HEK293 (cell line): ENCODE results near the gene SLC30A7.

Source experiments
- CTCF ChIA-PET: fragments of 350-600 bp; formaldehyde crosslinking; extraction: SDS; loops from one replicate; lab custom pipeline; 2021; ENCODE audit warnings: antibody characterized with exemption; lab: Yijun Ruan, JAX
- POLR2A ChIA-PET: fragments of 300-600 bp; formaldehyde crosslinking; extraction: SDS; loops from one replicate; lab custom pipeline; 2020; ENCODE audit warnings: antibody characterized with exemption, inconsistent platforms; lab: Yijun Ruan, JAX
- H3K27ac ChIP-seq: fragments of 200-500 bp; sonication (Bioruptor generic); 2 replicates; pipeline ENCODE4 v1.5.1; 2014; ENCODE audit warnings: low read depth, low read length, control low read depth, inconsistent platforms; ENCODE audit errors: extremely low read depth
- H3K36me3 ChIP-seq, 2 experiments: fragments of 200-500 bp in 1 of 2; sonication (Bioruptor generic) in 1 of 2; 1 replicate in 1 of 2; 2 replicates in 1 of 2; pipeline ENCODE4 v1.5.1; 2014 to 2017; ENCODE audit warnings: inconsistent platforms in 2 of 2, low read length in 2 of 2; ENCODE audit not compliant: control insufficient read depth in 2 of 2, insufficient read depth in 1 of 2
- H3K4me1 ChIP-seq: fragments of 200-500 bp; sonication (Bioruptor generic); 2 replicates; pipeline ENCODE4 v1.5.1; 2014; ENCODE audit warnings: mild to moderate bottlenecking, low read length, inconsistent platforms; ENCODE audit not compliant: control insufficient read depth, insufficient read depth
- H3K4me3 ChIP-seq: 2 replicates; pipeline ENCODE4 v1.5.1; 2011; ENCODE audit warnings: low read depth, mild to moderate bottlenecking, control low read depth, low read length, moderate library complexity
- H3K9me3 ChIP-seq: fragments of 200-500 bp; sonication (Bioruptor generic); 2 replicates; pipeline ENCODE4 v1.5.1; 2014; ENCODE audit warnings: low read depth, low read length, inconsistent platforms; ENCODE audit not compliant: control insufficient read depth, insufficient read depth
- EGR2 ChIP-seq: fragments of 450-650 bp; formaldehyde crosslinking; IDR thresholded peaks from 2 replicates; pipeline ENCODE4 v1.5.1; 2016; ENCODE audit warnings: low read depth, missing biosample characterization, missing genetic modification characterization
- KLF7 ChIP-seq: fragments of 450-650 bp; formaldehyde crosslinking; IDR thresholded peaks from 2 replicates; pipeline ENCODE4 v1.5.1; 2016; ENCODE audit warnings: missing biosample characterization, missing genetic modification characterization, borderline replicate concordance
- OSR2 ChIP-seq: fragments of 450-650 bp; formaldehyde crosslinking; IDR thresholded peaks from 2 replicates; pipeline ENCODE4 v1.5.1; 2016; ENCODE audit warnings: missing biosample characterization, missing genetic modification characterization
- PRDM1 ChIP-seq: fragments of 450-650 bp; formaldehyde crosslinking; IDR thresholded peaks from 2 replicates; pipeline ENCODE4; 2016; ENCODE audit warnings: missing biosample characterization, missing genetic modification characterization
- SCRT1 ChIP-seq: fragments of 450-650 bp; formaldehyde crosslinking; IDR thresholded peaks from 2 replicates; pipeline ENCODE4 v1.5.1; 2016; ENCODE audit warnings: missing biosample characterization, missing genetic modification characterization, borderline replicate concordance
- SP3 ChIP-seq: fragments of 450-650 bp; formaldehyde crosslinking; IDR thresholded peaks from 2 replicates; pipeline ENCODE4 v1.5.1; 2016; ENCODE audit warnings: missing biosample characterization, missing genetic modification characterization
- ZNF335 ChIP-seq: fragments of 450-650 bp; formaldehyde crosslinking; conservative IDR thresholded peaks from 2 replicates; pipeline ENCODE4 v1.5.1; 2016; ENCODE audit warnings: missing biosample characterization, missing genetic modification characterization
- ZNF394 ChIP-seq: fragments of 450-650 bp; formaldehyde crosslinking; IDR thresholded peaks from 2 replicates; pipeline ENCODE4 v1.5.1; 2016; ENCODE audit warnings: missing biosample characterization, missing genetic modification characterization, mild to moderate bottlenecking, moderate library complexity, borderline replicate concordance
- ZNF510 ChIP-seq: fragments of 450-650 bp; formaldehyde crosslinking; IDR thresholded peaks from 2 replicates; pipeline ENCODE4 v1.5.1; 2018; ENCODE audit warnings: mild to moderate bottlenecking, missing genetic modification characterization, missing biosample characterization; ENCODE audit not compliant: insufficient replicate concordance
- ZNF560 ChIP-seq: fragments of 450-650 bp; formaldehyde crosslinking; IDR thresholded peaks from 2 replicates; pipeline ENCODE4 v1.5.1; 2017; ENCODE audit warnings: missing biosample characterization, missing genetic modification characterization, borderline replicate concordance
- ZNF629 ChIP-seq: fragments of 450-650 bp; formaldehyde crosslinking; IDR thresholded peaks from 2 replicates; pipeline ENCODE4 v1.5.1; 2017; ENCODE audit warnings: missing biosample characterization, missing genetic modification characterization
- ZNF639 ChIP-seq: fragments of 450-650 bp; formaldehyde crosslinking; IDR thresholded peaks from 2 replicates; pipeline ENCODE4 v1.5.1; 2016; ENCODE audit warnings: missing biosample characterization, missing genetic modification characterization
- ZNF777 ChIP-seq: fragments of 450-650 bp; formaldehyde crosslinking; IDR thresholded peaks from 2 replicates; pipeline ENCODE4 v1.5.1; 2017; ENCODE audit warnings: missing biosample characterization, missing genetic modification characterization, borderline replicate concordance
- TF ChIP-seq, protein P1 (sequence below): fragments of 450-650 bp; formaldehyde crosslinking; IDR thresholded peaks from 2 replicates; pipeline ENCODE4 v1.5.1; 2017; ENCODE audit warnings: missing biosample characterization, missing genetic modification characterization
- TF ChIP-seq, protein P2 (sequence below): fragments of 450-650 bp; formaldehyde crosslinking; IDR thresholded peaks from 2 replicates; pipeline ENCODE4 v1.5.1; 2016; ENCODE audit warnings: missing biosample characterization, missing genetic modification characterization
- TF ChIP-seq, protein P3 (sequence below): fragments of 450-650 bp; formaldehyde crosslinking; IDR thresholded peaks from 2 replicates; pipeline ENCODE4 v1.5.1; 2016; ENCODE audit warnings: missing biosample characterization, missing genetic modification characterization

The SLC30A7 gene

DNA sequence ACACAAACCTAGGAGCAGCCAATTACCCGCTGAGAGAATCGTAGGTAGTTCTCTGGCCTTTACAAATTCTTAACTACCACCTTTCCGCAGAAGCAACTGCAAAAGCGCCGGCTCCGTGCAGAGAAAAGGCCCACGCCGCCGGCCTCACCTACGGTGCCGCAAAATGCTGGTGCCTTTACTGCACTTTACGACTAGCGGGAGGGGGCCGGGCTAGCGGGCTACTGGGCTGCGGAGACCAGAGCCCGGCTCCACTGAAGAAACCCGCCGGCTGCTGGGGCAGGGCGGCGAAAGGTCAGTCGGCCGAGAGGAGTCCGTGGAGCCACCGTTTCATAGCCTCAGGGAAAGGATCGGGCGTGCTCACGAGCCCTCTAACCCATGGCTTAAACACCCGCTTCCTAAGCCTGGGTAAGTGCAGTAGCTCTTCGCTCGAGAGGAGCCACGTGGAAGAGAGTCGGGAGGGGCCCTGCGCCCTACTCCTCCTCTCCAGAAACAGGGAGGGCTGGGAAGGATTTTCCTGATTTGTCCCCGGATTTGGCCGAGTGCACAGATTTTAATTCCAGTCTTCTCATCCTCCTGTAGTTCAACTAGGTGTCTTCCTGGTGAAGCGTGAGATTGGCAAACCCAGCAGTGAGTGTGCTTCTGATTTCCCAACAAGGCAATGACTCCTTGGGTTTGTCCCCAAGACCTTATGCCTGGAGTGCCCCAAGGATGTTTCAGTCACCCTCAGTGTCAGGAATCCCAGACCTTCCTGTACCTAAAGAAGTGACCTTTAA, 130.0 kb downstream of the SLC30A7 start, which contains the start of gene DPH5 (continued):
- TF ChIP-seq ZNF639 (tag by site-specific recombination): no peak
- TF ChIP-seq, protein P1, sequence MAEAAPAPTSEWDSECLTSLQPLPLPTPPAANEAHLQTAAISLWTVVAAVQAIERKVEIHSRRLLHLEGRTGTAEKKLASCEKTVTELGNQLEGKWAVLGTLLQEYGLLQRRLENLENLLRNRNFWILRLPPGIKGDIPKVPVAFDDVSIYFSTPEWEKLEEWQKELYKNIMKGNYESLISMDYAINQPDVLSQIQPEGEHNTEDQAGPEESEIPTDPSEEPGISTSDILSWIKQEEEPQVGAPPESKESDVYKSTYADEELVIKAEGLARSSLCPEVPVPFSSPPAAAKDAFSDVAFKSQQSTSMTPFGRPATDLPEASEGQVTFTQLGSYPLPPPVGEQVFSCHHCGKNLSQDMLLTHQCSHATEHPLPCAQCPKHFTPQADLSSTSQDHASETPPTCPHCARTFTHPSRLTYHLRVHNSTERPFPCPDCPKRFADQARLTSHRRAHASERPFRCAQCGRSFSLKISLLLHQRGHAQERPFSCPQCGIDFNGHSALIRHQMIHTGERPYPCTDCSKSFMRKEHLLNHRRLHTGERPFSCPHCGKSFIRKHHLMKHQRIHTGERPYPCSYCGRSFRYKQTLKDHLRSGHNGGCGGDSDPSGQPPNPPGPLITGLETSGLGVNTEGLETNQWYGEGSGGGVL (tag by site-specific recombination): no peak
- TF ChIP-seq OSR2 (tag by site-specific recombination): peak; percentile 81
- TF ChIP-seq, protein P2, sequence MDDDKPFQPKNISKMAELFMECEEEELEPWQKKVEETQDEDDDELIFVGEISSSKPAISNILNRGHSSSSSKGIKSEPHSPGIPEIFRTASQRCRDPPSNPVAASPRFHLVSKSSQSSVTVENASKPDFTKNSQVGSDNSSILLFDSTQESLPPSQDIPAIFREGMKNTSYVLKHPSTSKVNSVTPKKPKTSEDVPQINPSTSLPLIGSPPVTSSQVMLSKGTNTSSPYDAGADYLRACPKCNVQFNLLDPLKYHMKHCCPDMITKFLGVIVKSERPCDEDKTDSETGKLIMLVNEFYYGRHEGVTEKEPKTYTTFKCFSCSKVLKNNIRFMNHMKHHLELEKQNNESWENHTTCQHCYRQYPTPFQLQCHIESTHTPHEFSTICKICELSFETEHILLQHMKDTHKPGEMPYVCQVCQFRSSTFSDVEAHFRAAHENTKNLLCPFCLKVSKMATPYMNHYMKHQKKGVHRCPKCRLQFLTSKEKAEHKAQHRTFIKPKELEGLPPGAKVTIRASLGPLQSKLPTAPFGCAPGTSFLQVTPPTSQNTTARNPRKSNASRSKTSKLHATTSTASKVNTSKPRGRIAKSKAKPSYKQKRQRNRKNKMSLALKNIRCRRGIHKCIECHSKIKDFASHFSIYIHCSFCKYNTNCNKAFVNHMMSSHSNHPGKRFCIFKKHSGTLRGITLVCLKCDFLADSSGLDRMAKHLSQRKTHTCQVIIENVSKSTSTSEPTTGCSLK (tag by site-specific recombination): no peak
- TF ChIP-seq, protein P3, sequence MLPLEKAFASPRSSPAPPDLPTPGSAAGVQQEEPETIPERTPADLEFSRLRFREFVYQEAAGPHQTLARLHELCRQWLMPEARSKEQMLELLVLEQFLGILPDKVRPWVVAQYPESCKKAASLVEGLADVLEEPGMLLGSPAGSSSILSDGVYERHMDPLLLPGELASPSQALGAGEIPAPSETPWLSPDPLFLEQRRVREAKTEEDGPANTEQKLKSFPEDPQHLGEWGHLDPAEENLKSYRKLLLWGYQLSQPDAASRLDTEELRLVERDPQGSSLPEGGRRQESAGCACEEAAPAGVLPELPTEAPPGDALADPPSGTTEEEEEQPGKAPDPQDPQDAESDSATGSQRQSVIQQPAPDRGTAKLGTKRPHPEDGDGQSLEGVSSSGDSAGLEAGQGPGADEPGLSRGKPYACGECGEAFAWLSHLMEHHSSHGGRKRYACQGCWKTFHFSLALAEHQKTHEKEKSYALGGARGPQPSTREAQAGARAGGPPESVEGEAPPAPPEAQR (tag by site-specific recombination): no peak
- TF ChIP-seq ZNF394 (tag by site-specific recombination): peak; percentile 57; the same call in 1 of the 2 replicates
- TF ChIP-seq SCRT1 (tag by site-specific recombination): no peak
- TF ChIP-seq KLF7: peak; percentile 66; the same call in 1 of the 2 replicates
- TF ChIP-seq SP3 (tag by site-specific recombination): peak; percentile 84
- no peak for TF ChIP-seq ZNF777
- TF ChIP-seq ZNF629 (tag by site-specific recombination): peak; percentile 61
- TF ChIP-seq ZNF510: peak; percentile 3
- no peak for TF ChIP-seq ZNF560
- TF ChIP-seq EGR2 (tag by site-specific recombination): peak; percentile 8; the same call in 1 of the 2 replicates
- TF ChIP-seq, all 188 proteins: peak for 54

GRCh38 chr1:101026430-101026788, 130.5 kb downstream of the SLC30A7 start:
- H3K4me1 ChIP-seq: peaks cover 3% of the 10 kb centered on the region; the same call in 1 of the 2 replicates
- TF ChIP-seq PRDM1 (no peak), ZNF335 (tag by site-specific recombination) (peak; percentile 59)
- H3K36me3 ChIP-seq: peaks cover 4 to 32% of the 10 kb centered on the region in 2 experiments; a peak in 2 of 3 replicates
- no peaks in the 10 kb centered on the region for H3K9me3 ChIP-seq
- ChIA-PET CTCF (interaction anchor here (1.0 kb wide), 1 partner anchor 212 kb away, joined by 4 read pairs; no protein-coding TSS in a partner anchor), POLR2A (interaction anchor here (0.6 to 1.0 kb wide), 3 partner anchors 9 to 227 kb away, joined by 3 to 4 read pairs (median 4); no protein-coding TSS in a partner anchor)
- peak overlapping the region; percentile 32; the same call in 1 of the 2 replicates for H3K27ac ChIP-seq
- peak overlapping the region; percentile 73 for H3K4me3 ChIP-seq
